K562 (cell line): ENCODE results near the gene MBD3. TPM values are rescaled to one million over a fixed set of nuclear protein-coding genes. Genes with fewer than 3 reads are reported as not detected.

Source experiments
- CBFA2T3 ChIP-seq: fragments of 450-650 bp; IDR thresholded peaks from 2 replicates; pipeline ENCODE4 v1.6.1; 2017
- CC2D1A ChIP-seq: fragments of 450-650 bp; IDR thresholded peaks from 2 replicates; pipeline ENCODE4 v1.6.1; 2017; ENCODE audit warnings: mild to moderate bottlenecking
- HEY1 ChIP-seq: fragments of 250-450 bp; sonication (Bioruptor Pico); IDR thresholded peaks from 2 replicates; pipeline ENCODE4 v1.5.0; 2020; ENCODE audit warnings: mild to moderate bottlenecking, moderate library complexity, borderline replicate concordance
- RAD21 ChIP-seq, 2 experiments: fragments of 250-450 bp in 1 of 2; fragments of 450-650 bp in 1 of 2; sonication (Bioruptor Pico) in 1 of 2; formaldehyde crosslinking in 1 of 2; IDR thresholded peaks in 1 of 2; conservative IDR thresholded peaks in 1 of 2; 2 replicates each; pipeline versions ENCODE4 v1.4.0 to v1.8.0; 2020 to 2022; ENCODE audit warnings: mild to moderate bottlenecking in 2 of 2, moderate library complexity in 1 of 2
- RBBP5 ChIP-seq: fragments of 200-600 bp; sonication (generic); IDR thresholded peaks from 2 replicates; pipeline ENCODE4 v1.6.1; 2012; ENCODE audit warnings: borderline replicate concordance, mild to moderate bottlenecking, low read length, control low read depth, inconsistent platforms; ENCODE audit not compliant: insufficient read depth, poor library complexity, severe bottlenecking
- SAFB ChIP-seq: fragments of 200-400 bp; formaldehyde crosslinking; IDR thresholded peaks from 2 replicates; pipeline ENCODE4 v1.6.1; 2017; ENCODE audit warnings: low read depth, low read length, borderline replicate concordance
- SAP30 ChIP-seq: fragments of 200-600 bp; sonication (generic); IDR thresholded peaks from 2 replicates; pipeline ENCODE4 v1.6.1; 2012; ENCODE audit warnings: borderline replicate concordance, low read depth, mild to moderate bottlenecking, moderate library complexity, low read length, control low read depth, inconsistent platforms; ENCODE audit not compliant: insufficient read depth, poor library complexity, severe bottlenecking
- TAF1 ChIP-seq: IDR thresholded peaks from 2 replicates; pipeline ENCODE4 v1.6.1; 2011; ENCODE audit warnings: mild to moderate bottlenecking, low read length, moderate library complexity; ENCODE audit not compliant: insufficient read depth, control insufficient read depth, severe bottlenecking; ENCODE audit errors: extremely low read depth
- TAF7 ChIP-seq: fragments of 450-650 bp; IDR thresholded peaks from 2 replicates; pipeline ENCODE4 v1.6.1; 2016; ENCODE audit warnings: missing genetic modification characterization, missing compliant biosample characterization
- ZBTB1 ChIP-seq: sonication (generic); formaldehyde crosslinking; IDR thresholded peaks from 2 replicates; pipeline ENCODE4 v1.8.1; 2023; ENCODE audit warnings: missing genetic modification reagents, low read depth, mild to moderate bottlenecking, borderline replicate concordance
- ZBTB17 ChIP-seq: fragments of 450-650 bp; formaldehyde crosslinking; IDR thresholded peaks from 2 replicates; pipeline ENCODE4 v1.4.0; 2020; ENCODE audit warnings: mild to moderate bottlenecking
- ZNF785 ChIP-seq: fragments of 250-450 bp; sonication (Bioruptor Pico); IDR thresholded peaks from 2 replicates; pipeline ENCODE4 v1.4.0; 2020; ENCODE audit warnings: mild to moderate bottlenecking
- polyA plus RNA-seq, 8 experiments: library from polyadenylated mRNA; depleted of rRNA in 4 of 8; stranded (reverse) in 5 of 8; unstranded in 3 of 8; fragments of >200 nt; fragmentation: Nextera tagmentation in 2 of 8; fragmentation: Illumina TruSeq in 1 of 8; extraction: Ambion mirVana in 2 of 8; extraction: Trizol in 1 of 8; gene quantifications; 2 replicates each; pipeline versions ENCODE4 v1.2.1 to v1.2.3, GENCODE V29; 2011 to 2014; ENCODE audit warnings: inconsistent platforms in 1 of 8, missing spikeins in 1 of 8
- total RNA-seq, 7 experiments: library from RNA; depleted of rRNA in 6 of 7; stranded (reverse); fragments of >200 nt in 6 of 7; fragmentation: Illumina TruSeq in 2 of 7; extraction: Trizol in 2 of 7; gene quantifications; 2 replicates each; pipeline versions ENCODE4 v1.2.1 to v1.2.3, GENCODE V29; 2011 to 2021; ENCODE audit warnings: low replicate concordance in 1 of 7
- TF ChIP-seq, protein P1 (sequence below), 2 experiments: fragments of 450-650 bp in 1 of 2; sonication (generic) in 1 of 2; formaldehyde crosslinking in 1 of 2; IDR thresholded peaks in 1 of 2; conservative IDR thresholded peaks in 1 of 2; 2 replicates each; pipeline versions ENCODE4 v1.6.1 to v1.8.1; 2016 to 2023; ENCODE audit warnings: mild to moderate bottlenecking in 2 of 2, moderate library complexity in 2 of 2, inconsistent platforms in 1 of 2, missing genetic modification reagents in 1 of 2
- TF ChIP-seq, protein P2 (sequence below), 2 experiments: fragments of 200-800 bp in 1 of 2; sonication (Bioruptor generic) in 1 of 2; sonication (generic) in 1 of 2; formaldehyde crosslinking in 1 of 2; IDR thresholded peaks in 1 of 2; conservative IDR thresholded peaks in 1 of 2; 2 replicates each; pipeline versions ENCODE4 v1.5.0 to v1.6.1; 2016 to 2020; ENCODE audit warnings: missing compliant biosample characterization in 1 of 2, missing genetic modification characterization in 1 of 2, missing genetic modification reagents in 1 of 2
- TF ChIP-seq, protein P3 (sequence below), 2 experiments: IDR thresholded peaks; 2 replicates each; pipeline ENCODE4 v1.6.1; 2012; ENCODE audit warnings: improper control_type of control experiment in 2 of 2, low read depth in 2 of 2, low read length in 2 of 2, borderline replicate concordance in 1 of 2
- TF ChIP-seq, protein P4 (sequence below): conservative IDR thresholded peaks from 2 replicates; pipeline ENCODE4 v1.6.1; 2011; ENCODE audit warnings: low read depth, mild to moderate bottlenecking, low read length; ENCODE audit not compliant: control insufficient read depth
- TF ChIP-seq, protein P5 (sequence below): fragments of 250-450 bp; sonication (Bioruptor Pico); IDR thresholded peaks from 2 replicates; pipeline ENCODE4 v1.6.1; 2021; ENCODE audit warnings: mild to moderate bottlenecking

Gene MBD3
- total and polyA plus RNA-seq, 9 of the 15 experiments (the other 6 are each of a cell fraction or from before 2014, with no cell fraction given) = 0.24 to 137 (median 30.9) TPM

DNA sequence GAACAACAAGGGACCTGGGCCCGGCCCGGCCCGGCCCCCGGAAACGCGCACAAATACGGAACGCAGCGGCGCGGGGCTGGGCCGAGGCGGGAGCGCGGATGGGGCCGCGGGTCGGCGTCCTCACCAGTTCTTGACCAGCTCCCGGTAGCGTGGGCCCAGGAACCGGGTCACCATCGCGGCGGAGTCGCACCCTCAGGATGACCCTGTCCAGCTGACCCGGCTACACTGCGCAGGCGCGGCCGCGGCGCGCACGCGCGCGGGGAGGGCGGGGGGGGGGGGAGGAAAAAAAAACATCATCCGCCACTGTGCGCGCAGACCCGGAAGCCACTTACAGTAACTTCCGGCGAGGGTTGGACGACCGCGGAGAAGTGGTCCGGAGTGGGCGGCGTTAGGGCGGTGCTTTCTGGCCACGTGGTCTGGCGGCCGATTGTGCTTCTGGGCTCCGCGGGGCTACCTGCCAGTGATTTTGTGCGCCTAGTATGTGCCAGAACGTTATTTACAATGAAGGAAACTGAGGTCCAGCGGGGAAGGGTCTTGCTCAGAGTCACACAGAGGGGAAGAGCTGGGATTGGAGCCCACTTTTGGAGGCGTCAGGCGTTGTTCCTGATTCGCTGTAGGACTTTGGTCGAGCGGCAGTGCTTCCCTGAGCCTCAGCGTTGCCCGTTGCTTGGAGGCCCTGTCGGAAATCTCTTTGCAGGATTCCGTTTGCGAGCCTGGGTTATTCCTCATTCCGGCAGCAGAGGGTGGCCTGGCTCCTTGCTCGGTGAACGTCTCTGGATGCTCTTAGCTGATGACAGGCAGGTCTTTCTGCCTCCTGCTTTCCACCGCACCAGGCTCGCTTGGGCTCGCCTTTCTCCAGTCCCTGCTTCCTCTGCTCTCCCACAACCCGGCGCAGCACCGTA lies 12.8 kb upstream of the MBD3 start, which contains the start of gene UQCR11 (continued):
- peak; percentile 60; the same call in 1 of the 2 replicates for TF ChIP-seq ZBTB1 (CRISPR knock-in tag)
- no peak for TF ChIP-seq TAF7 (tag)
- TF ChIP-seq HEY1 (CRISPR knock-in tag) = no peak
- TF ChIP-seq, protein P1, sequence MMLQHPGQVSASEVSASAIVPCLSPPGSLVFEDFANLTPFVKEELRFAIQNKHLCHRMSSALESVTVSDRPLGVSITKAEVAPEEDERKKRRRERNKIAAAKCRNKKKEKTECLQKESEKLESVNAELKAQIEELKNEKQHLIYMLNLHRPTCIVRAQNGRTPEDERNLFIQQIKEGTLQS (IDR thresholded peaks at IDR 0.05) = no peak
- TF ChIP-seq, protein P1 (CRISPR knock-in tag; conservative IDR thresholded peaks at IDR 0.05) = 0 out of 2 replicates have a peak, but pooled peaks have one; percentile 61
- peak; percentile 62 for TF ChIP-seq RBBP5
- TF ChIP-seq, protein P2, sequence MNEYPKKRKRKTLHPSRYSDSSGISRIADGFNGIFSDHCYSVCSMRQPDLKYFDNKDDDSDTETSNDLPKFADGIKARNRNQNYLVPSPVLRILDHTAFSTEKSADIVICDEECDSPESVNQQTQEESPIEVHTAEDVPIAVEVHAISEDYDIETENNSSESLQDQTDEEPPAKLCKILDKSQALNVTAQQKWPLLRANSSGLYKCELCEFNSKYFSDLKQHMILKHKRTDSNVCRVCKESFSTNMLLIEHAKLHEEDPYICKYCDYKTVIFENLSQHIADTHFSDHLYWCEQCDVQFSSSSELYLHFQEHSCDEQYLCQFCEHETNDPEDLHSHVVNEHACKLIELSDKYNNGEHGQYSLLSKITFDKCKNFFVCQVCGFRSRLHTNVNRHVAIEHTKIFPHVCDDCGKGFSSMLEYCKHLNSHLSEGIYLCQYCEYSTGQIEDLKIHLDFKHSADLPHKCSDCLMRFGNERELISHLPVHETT (CRISPR knock-in tag; conservative IDR thresholded peaks at IDR 0.05 in 1 of 2, IDR thresholded peaks at IDR 0.05 in 1 of 2) = peak in 1 of 2 experiments; percentile 78; a peak in 1 of 4 replicates
- TF ChIP-seq, protein P3, sequence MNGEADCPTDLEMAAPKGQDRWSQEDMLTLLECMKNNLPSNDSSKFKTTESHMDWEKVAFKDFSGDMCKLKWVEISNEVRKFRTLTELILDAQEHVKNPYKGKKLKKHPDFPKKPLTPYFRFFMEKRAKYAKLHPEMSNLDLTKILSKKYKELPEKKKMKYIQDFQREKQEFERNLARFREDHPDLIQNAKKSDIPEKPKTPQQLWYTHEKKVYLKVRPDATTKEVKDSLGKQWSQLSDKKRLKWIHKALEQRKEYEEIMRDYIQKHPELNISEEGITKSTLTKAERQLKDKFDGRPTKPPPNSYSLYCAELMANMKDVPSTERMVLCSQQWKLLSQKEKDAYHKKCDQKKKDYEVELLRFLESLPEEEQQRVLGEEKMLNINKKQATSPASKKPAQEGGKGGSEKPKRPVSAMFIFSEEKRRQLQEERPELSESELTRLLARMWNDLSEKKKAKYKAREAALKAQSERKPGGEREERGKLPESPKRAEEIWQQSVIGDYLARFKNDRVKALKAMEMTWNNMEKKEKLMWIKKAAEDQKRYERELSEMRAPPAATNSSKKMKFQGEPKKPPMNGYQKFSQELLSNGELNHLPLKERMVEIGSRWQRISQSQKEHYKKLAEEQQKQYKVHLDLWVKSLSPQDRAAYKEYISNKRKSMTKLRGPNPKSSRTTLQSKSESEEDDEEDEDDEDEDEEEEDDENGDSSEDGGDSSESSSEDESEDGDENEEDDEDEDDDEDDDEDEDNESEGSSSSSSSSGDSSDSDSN (IDR thresholded peaks at IDR 0.05; ENCODE audit: borderline replicate concordance in 1 of 2, low read depth in 2 of 2, low read length in 2 of 2) = peak; percentile 80 to 96; a peak in 3 of 4 replicates
- TF ChIP-seq ZNF785 (CRISPR knock-in tag) = no peak
- no peak for TF ChIP-seq SAFB
- TF ChIP-seq SAP30 = peak; percentile 89
- TF ChIP-seq CC2D1A = no peak
- TF ChIP-seq CBFA2T3 = 0 out of 2 replicates have a peak, but pooled peaks have one; percentile 15
- TF ChIP-seq, protein P4, sequence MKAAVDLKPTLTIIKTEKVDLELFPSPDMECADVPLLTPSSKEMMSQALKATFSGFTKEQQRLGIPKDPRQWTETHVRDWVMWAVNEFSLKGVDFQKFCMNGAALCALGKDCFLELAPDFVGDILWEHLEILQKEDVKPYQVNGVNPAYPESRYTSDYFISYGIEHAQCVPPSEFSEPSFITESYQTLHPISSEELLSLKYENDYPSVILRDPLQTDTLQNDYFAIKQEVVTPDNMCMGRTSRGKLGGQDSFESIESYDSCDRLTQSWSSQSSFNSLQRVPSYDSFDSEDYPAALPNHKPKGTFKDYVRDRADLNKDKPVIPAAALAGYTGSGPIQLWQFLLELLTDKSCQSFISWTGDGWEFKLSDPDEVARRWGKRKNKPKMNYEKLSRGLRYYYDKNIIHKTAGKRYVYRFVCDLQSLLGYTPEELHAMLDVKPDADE = 0 out of 2 replicates have a peak, but pooled peaks have one; percentile 9
- TF ChIP-seq ZBTB17 = 0 out of 2 replicates have a peak, but pooled peaks have one; percentile 42
- TF ChIP-seq, protein P5, sequence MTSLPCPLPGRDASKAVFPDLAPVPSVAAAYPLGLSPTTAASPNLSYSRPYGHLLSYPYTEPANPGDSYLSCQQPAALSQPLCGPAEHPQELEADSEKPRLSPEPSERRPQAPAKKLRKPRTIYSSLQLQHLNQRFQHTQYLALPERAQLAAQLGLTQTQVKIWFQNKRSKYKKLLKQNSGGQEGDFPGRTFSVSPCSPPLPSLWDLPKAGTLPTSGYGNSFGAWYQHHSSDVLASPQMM (CRISPR knock-in tag) = no peak
- TF ChIP-seq RAD21 (CRISPR knock-in tag; conservative IDR thresholded peaks at IDR 0.05 in 1 of 2, IDR thresholded peaks at IDR 0.05 in 1 of 2) = peak; percentile 75 to 81
- peak; percentile 49 for TF ChIP-seq TAF1
